HL-60/S4 (cell line): ENCODE measurements around the gene ZNF787.

Experiments
- in situ Hi-C: fragments of 300-500 bp; cut with MboI; formaldehyde crosslinking; loops from 2 replicates; pipeline ENCODE4 v1.14.3; 2022; ENCODE audit warnings: low sequenced_read_pairs

ZNF787 gene

DNA sequence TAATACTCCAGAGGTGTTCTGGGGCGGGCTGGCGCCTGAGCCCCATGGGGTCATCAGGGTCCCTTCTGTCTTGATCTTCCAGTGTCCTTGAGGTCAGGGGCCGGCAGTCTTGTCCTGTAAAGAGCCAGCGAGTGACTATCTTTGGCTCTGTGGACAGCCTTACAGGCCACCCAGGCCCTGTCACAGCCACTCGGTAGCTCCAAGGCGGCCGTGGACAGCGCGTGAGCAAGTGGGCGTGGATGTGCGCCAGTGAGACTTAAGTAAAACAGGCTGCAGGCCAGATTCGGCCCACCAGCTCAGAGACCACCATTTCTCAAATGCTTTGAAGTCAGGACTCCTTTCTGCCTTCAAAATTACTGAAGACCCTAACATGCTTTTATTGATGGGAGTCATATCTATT lies 23.7 kb upstream of the ZNF787 start:
- in situ Hi-C loops = no loop called here

- in situ Hi-C loops = no loop called here
Observed at GRCh38 chr19:56144376-56144775, 23.3 kb upstream of the ZNF787 start.

- in situ Hi-C loops = no loop called here
Observed at GRCh38 chr19:56142897-56143434, 21.9 kb upstream of the ZNF787 start.

- in situ Hi-C loops = no loop called here
Observed at GRCh38 chr19:56142087-56142787, 21.1 kb upstream of the ZNF787 start.

- in situ Hi-C loops = no loop called here
Observed at GRCh38 chr19:56141417-56141993, 20.4 kb upstream of the ZNF787 start.

GRCh38 chr19:56140583-56141416 lies 19.7 kb upstream of the ZNF787 start, which contains the start of gene ZNF444:
Gene ZNF444 (plus strand): TSS chr19:56141287. CDS start chr19:56146912, 5,625 bp downstream.
- in situ Hi-C loops = no loop called here

- in situ Hi-C loops = no loop called here
Observed at GRCh38 chr19:56139847-56140582, 18.9 kb upstream of the ZNF787 start.

GRCh38 chr19:56138069-56138468 lies 17.0 kb upstream of the ZNF787 start:
- in situ Hi-C loops = no loop called here

GRCh38 chr19:56137405-56137804 lies 16.3 kb upstream of the ZNF787 start:
- in situ Hi-C loops = no loop called here

DNA sequence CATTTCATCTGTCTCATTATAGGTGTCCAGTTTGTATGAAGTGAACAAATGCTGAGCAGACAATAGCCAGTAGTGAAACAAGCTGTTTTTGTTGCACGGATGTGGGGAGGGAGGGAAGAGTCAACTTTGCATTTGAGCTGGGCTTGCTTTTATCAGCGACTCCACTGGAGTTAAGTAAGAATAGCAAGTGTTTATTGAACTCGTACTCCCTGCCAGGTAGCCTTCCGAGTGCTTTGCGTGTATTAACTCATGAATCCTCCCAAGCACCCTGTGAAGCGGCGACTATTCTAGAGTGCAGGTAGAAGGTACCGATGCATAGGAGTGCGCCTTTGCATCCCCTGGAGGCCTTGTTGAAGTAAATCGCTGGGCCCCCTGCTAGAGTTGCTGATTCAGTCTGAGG lies 15.3 kb upstream of the ZNF787 start:
- in situ Hi-C loops = no loop called here

DNA sequence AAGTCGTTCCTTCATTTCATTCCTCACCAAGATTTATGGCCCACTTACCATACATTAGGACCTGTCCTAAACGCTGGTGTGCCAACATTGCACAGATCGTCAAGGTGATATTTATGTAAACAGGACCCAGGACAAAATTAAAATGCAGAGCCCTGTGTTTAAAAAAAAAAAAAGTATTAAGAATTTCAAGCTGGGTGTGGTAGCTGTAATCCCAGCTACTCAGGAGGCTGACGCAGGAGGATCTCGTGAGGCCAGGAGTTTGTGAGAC lies 13.5 kb upstream of the ZNF787 start:
- in situ Hi-C loops = no loop called here

GRCh38 chr19:56133858-56134653 lies 13.0 kb upstream of the ZNF787 start:
- in situ Hi-C loops = no loop called here

- in situ Hi-C loops = no loop called here
Observed at GRCh38 chr19:56132316-56132822, 11.3 kb upstream of the ZNF787 start.

- in situ Hi-C loops = no loop called here
Observed at GRCh38 chr19:56131651-56132050, 10.6 kb upstream of the ZNF787 start.

DNA sequence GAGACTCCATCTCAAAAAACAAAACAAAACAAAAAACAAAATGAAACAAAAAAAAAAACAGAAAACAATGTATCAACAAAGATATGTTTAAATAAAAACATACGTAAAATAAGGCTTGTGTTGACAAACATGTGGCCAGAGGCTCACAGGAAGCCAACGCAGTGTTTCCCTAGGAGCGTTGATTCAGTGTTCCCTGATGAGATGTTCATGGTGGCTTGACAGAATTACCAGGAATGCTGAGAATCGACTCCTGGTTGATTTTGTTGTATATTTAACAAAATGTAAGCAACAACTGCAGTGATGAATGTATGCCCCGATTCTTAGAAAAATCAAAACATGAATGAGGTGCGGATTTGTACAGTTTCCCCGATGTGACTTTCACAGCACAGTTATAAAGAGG lies 8.9 kb upstream of the ZNF787 start:
- in situ Hi-C loops = no loop called here

GRCh38 chr19:56126983-56127780 lies 6.1 kb upstream of the ZNF787 start:
- in situ Hi-C loops = no loop called here

GRCh38 chr19:56125806-56126590 lies 4.9 kb upstream of the ZNF787 start:
- in situ Hi-C loops = no loop called here

DNA sequence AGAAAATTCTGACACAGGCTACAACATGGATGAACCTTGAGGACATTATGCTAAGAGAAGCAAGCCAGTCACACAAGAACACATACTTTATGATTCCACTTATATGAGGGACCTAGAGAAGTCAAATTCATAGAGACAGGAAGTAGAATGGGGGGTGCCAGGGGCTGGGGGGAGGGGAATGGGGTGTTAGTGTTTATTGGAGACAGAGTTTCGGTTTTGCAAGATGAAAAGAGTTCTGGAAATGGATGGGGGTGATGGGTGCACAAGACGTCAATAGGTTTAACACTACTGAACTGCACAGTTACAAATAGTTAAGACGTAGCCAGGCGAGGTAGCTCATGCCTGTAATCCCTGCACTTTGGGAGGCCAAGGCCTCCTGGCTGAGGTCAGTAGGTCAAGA lies 3.5 kb upstream of the ZNF787 start:
- in situ Hi-C loops = no loop called here
